GM18868 (cell line): Measurements from ENCODE around the gene SERPINA4.

Source experiments
- ATAC-seq: cut with Tn5 transposase; IDR thresholded peaks from one replicate; pipeline ENCODE4 v1.9.1; 2021; ENCODE audit warnings: mild to moderate bottlenecking, moderate library complexity; ENCODE audit not compliant: unreplicated experiment

The SERPINA4 gene

DNA sequence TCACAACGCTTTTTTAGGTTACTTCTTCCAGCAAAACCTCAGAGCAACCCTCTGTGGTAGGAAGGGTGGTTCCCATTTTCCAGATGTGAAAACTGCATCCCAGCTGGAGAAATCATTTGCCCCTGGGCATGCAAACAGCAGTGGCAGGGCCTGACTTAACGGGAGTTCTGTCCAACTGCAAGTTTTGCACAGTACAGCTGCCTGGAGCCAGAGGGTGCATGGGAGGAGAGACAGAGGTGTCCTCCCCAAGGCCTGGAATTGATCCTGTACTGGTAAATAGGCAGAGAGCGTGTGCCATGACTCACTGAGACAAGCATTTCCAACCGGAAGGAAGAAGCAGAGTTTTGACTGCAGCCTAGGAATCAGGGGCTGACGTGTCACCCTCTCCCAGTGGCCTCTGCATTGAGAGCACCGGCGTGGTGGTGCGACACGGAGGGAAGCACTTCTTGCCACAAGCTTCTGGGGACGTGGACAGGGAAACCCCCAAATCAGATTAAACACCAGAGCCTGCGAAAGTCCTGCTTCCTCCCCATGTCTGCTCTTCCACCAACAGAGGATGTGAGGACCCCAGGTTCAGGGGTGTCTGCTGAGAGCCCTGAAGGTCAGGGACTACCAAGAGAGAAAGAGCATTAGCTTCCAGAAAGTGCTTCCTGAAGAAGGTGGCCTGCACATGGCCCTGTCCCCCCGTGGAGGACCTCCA is 19.0 kb upstream of the SERPINA4 start:
- ATAC-seq, result no peak

DNA sequence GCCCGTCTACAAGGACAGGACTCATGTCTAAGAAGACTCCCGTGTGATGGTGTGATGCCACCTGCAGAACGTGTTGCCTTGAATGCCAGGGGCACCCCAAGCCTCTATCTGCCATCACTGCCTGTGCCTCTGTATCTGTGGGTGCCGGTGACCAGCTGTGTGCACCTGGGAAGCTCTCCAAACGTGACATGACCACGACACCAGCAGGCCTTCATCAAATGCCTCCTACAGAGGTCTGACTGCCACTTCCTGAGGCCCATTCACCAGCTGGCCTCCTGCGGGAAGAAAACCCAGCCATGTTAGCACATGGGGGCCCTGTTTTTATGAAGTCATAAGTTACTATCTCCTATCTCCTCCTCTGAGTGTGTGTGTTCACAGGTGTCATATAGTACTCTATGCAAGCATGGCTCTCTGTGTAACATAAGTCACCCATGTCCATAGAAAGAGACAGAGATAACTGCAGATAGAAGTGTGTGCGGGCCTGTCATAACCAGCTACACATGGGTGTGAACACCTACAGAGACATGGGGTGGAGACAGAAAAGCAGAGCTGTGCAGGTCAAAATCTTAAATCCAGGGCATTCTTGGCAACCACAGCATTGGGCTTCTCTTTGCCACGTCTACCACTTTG is 18.3 kb upstream of the SERPINA4 start:
- no peak for ATAC-seq

DNA sequence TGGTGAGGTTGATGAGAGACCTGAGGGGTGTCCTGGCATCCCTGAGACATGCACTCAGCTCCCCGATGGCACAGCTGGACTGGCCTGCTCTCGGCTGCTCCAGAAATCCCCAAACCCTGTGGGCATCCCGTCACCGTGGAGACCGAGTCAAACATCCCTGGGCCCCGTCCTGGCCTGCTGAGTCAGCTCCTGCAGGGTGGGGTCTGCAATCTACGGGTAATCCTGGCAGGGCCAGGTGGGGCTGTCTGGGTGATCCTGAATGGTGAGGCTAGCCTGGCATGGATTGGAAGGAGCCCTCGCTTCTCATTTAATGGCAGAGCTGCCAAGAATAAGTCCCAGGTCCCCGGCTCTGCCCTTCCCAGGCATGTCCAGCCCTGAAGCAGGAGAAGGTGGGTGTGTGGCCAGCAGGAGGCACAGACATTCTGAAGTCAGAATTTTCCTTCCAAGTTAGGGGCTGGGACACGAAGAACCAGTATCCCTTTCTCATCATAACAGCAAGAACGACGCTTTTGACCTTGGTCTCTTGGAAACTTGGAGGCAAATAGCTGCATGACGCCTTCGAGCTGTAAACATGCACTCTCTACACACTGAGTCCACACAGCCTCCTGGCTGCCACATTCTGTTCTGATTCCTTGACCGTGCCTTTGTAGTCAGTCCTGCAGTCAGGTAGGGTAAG is 17.7 kb upstream of the SERPINA4 start:
- ATAC-seq, result no peak

DNA sequence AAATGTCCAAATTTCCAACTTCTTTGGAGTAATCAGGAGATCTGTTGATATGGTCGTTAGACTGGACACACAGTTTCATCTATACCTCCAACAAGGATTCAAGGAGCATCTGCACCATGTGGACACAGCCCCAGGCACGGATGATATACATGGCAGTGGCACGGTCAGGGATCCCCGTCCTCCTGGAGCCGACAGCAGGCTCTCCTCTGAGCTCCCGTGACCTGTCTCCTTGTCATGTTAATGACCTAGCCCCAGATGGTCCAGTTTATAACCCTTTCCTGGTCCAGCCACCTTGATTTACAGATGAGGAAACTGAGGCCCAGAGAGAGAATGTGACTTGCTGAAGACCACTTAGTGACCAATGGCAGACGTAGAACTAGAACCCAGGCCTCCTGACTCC is 16.5 kb upstream of the SERPINA4 start:
- ATAC-seq, result no peak

DNA sequence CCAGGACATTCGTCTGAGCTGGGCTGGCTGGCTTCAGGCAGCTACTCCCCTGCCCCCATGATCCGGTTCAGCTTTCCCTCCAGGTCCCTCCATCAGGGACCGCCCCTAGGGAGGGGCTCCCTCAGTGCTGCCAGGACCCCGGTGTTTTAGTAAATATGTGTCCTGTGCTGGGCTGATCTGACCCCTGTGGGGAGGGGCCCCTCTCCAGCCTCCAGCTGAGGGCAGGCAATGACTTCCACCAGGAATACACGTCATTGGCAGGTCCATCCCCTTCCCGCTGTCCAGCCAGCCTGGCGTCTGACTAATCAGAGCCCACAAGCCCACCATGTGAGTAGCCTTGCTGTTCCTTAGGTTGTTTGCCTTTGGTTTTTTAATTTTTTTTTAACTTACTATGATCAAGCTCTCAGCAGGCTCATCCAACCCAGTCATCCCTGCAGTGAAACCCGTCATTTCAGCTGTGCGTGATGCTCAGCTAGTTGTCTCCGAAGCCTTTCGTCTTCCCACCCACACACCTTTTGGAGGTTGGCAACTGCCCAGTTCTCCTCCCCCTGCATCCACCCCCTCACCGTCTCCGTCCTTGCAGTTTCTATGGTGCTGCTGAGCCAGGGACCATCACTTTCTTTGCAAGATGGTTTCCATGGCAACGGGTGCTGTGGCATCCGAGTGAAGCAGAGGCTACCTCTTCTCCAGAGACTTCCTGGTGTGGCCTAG is 16.0 kb upstream of the SERPINA4 start:
- ATAC-seq, result no peak

DNA sequence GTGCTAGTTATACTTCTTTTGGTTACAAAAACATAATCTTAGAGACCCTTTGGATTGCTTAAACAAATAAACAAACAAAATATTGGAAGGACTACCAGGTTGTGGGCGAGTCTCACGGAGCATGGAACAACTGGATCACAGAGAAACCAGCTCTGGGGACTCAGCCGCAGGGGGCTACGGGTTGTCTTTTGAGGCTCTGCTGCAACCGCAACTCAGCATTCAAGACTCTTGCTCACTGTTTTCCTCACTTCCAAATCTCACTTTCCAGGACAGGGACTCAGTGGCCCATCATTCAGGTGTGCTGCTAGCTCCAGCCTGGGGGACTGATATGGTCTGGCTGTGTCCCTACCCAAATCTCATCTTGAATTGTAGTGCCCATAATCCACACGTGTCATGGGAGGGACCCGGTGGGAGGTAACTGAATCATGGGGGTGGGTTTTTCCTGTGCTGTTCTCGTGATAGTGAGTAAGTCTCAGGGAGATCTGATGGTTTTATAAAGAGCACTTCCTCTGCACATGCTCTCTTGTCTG is 14.0 kb upstream of the SERPINA4 start:
- ATAC-seq, result no peak

DNA sequence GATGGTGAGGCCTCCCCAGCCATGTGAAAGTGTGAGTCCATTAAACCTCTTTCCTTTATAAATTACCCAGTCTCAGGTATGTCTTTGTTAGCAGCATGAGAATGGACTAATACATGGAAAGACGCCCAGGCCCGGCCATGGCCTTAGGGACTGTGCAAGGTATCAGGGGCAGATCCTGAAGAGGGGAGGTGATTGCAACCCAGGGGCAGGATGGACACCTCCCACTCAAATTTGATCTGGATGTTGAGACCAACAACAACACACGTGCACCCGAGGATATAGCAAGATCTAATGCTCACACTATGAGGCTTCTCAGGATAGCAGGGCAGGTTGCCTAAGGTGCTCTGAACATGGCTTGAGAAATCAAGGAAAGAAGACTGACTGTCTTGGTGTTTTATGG is 13.5 kb upstream of the SERPINA4 start:
- no peak for ATAC-seq

DNA sequence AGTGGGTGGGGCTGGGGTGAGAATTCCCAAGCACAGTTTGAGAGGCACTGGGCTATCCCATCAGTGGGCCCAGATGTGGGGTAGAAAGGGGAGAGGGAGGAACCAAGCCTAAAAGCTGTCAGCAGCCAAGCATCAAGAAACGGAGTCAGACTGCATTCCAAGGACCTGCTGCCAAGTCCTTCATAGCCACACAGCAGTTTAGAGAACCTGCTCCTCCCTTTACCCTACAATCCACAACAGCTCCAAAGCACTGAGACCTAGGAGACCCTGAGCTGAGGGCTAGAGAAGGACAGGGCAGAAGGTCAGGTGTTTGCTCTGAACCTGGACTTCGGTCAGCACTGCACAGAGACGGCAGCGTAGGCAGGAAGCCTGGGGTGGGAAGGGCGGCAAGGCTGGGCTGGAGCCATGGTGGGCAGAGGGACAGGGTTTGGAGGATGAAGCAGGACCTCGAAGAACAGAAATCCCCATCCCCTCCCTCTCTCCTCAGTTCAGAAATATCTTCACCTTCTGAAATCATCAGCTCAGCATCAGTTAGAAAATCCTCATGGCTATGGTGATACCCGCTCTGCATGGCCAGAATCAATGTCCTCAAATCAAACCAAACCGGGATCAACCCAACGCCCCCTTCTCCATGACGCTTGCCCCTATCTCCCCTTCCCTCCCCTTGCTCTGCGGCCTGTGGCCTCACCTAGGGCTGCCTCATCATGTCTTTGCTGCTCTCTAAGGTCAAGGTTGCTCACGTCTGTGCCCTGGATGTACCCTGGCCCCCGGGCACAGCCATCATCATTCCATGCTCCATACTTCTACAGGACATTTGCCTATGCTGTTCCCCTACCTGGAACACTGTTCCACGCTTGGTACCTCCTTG is 12.9 kb upstream of the SERPINA4 start:
- ATAC-seq, result no peak

DNA sequence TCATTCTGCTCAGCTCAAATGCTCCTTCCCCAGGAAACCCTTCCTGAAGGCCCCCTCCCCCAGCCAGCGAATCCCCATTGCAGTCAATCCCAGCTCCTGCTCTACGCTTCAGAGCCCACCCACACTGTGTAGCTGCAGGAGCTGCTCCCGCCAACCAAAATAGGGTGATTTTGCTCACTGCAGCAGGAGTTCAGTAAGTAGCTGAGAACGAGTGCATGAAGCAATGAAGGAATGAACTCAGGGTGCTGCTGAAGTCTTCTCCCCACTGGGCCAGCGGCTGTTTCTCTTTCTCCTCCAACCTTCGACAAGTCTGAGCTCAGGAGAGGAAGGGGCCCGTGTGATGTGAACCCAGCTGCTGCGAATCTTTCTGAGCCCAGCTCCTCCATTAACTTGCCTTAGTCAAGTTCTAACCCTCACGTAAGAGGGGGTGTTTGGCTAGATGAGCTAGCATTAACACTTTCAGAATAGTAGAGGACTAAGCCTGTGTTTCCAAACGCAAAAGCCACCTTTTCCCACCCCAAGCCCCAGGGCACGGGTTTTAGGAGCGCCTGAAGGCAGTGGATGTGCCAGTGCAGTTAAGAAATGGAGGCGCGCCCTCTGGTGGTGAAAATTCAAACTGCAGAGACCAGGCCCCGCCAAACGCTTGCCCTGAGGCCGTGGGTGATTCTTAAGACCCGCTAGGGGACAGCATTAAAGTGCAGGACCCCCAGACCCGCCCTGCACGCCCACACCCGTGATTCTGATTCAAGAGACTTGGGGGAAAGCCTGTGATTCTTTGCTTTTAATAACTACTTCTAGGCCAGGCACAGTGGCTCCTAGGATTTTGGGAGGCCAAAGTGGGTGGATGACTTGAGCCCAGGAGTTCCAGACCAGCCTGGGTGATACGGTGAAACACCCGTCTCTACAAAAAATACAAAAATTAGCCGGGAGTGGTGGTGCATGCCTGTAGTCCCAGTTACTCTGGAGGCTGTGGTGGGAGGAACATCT is 11.9 kb upstream of the SERPINA4 start:
- no peak for ATAC-seq

DNA sequence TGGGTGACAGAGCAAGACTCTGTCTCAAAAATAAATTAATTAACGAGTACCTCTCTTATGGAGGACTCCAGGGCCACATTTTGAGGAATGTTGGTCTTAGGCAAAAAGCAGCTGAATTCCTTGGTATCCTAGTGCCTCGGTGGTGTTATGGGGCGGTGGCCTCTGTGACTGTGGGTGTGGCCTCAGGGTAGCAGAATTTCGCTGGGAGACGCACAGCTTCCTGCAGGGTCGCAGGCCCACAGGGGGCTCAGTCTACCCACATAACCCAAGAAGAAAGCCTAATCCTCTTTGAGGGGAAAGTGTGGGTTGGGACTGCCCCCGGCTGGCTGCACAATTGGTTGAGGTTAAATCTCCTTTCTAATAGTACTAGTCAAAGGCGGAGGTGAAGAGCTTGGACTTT is 11.2 kb upstream of the SERPINA4 start:
- ATAC-seq, result no peak

DNA sequence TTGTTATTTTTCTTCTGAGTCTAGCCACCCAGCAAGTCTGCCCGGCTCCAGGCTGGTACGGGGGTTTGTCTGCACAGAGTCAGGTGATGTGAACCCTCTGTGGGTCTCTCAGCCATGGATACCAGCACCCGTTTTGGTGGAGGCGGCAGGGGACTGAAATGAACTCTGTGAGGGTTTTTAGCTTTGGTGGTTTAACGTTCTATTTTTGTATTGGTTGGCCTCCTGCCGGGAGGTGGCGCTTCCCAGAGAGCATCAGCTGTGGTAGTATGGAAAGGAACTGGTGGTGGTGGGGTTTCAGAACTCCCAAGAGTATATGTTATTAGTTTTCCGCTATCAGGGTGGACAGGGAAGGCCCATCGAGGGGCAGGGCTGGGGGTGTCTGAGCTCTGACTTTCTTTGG is 5.3 kb upstream of the SERPINA4 start:
- no peak for ATAC-seq

DNA sequence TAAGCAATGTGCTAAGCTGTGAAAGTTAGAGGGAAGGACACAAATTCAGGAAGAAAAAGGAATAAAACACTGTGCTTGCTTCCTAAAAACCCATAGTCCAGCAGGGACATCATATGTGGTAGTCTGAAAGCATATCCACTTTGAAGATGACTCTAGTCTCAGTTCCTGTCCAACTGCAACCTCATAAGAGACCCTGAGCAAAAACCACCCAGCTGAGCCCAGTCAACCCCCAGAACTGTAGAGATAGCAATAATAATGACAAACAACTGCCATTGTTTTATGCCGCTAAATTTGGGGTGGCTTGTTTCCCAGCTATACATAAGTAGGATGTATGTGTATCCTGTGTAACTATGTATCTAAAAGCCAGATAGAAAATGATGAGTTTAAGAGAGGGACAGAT is 3.9 kb upstream of the SERPINA4 start:
- no peak for ATAC-seq

DNA sequence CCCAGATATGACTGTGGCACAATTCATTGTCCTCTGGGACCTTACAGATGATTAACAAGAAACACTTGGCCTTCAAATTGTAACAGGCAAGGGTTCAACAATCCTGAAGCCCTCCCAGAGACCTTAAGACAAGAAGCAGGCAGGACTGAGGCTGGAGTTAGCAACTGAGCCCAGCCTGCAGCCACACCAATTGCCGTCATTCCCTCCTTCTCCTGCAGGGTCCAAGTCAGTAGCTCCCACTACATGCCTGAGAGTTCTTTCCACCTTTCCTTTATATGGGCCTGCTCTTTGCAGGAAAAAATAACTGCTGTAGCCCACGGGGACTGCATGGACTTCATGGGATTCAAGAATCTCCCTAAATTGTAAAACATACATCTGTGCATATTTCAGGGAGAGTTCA is 2.4 kb upstream of the SERPINA4 start:
- ATAC-seq, result no peak

DNA sequence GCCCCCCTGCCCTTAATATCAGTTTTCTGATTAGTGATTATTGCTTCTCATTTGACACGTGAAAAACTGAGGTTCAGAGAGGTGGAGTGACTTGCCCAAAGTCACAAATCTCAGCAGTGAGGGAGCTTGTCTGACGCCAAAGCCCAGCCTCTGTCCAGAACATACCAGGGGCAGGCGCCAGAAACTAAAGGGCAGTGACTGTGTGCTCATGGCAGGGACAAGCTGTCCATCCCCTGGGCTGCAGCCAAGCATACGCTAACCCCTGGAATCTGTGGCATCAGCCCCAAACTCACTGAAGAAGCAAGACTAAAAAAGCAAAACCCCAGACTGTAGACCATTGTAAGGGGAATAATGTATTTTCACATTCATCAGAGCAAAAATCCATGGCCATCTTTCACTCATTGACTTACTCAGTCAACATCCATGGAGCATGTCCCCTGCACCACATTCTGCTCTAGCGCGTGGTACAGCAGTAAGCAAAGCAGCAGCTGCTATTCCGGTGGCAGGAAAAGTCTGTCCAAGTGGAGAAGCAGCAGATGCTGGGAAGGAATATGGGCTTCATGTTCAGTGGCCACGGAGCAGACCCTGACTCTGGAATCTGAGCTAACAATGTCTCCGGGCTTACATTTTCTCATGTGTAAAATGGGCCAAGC is 1.5 kb upstream of the SERPINA4 start:
- no peak for ATAC-seq

DNA sequence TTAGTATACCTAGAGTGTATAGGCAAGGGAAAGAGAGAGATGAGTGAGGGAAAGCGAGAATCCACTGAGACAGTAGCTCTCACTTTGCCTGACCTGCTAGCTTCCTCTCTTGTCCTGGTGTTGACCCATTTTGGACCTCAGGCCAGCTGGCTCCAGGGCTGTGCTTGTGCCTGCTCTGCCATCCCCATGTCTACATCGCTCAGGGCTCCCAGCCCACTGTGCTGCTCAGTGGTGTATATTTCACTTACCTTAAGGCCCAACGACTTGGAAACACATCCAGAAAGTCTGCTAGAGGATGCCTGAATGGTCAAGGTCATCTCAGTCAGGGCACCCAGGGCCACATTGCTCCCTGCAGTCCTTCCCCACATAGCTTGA is 964 bp upstream of the SERPINA4 start:
- no peak for ATAC-seq

DNA sequence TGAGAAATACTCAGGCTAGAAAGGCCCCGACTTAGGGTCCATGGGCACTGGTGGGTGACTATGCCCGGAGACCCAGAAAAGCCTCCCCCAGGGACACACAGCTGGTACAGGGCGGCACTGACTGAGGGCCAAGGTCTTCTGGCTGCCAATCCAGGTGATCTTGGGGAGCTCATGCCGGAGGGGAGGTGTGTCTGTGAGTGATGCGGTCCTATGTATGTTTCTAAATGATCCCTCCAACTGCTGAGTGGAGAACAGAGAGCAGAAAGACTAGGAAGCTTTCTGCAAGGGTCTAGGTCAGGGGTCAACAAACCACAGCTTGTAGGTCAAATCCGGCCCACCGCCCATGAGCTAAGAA is 391 bp downstream of the SERPINA4 start:
- ATAC-seq, result no peak

DNA sequence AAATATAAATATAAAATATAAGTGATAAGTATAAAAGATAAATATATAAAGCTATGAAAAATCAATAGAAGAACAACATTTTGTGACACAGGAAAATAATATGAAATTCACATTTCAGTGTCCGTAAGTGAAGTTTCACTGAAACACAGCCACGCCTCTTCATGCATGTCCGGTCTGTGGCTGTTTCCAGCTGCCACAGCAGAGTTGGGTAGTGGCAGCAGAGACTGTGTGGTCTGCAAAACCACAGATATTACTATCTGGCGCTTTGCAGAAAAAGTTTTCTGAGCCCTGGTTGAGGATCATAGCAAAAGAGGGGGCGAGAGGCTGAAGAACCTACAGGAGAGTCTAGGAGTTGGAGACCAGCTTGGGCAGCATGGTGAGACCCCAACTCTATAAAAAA is 780 bp downstream of the SERPINA4 start:
- ATAC-seq, result no peak

DNA sequence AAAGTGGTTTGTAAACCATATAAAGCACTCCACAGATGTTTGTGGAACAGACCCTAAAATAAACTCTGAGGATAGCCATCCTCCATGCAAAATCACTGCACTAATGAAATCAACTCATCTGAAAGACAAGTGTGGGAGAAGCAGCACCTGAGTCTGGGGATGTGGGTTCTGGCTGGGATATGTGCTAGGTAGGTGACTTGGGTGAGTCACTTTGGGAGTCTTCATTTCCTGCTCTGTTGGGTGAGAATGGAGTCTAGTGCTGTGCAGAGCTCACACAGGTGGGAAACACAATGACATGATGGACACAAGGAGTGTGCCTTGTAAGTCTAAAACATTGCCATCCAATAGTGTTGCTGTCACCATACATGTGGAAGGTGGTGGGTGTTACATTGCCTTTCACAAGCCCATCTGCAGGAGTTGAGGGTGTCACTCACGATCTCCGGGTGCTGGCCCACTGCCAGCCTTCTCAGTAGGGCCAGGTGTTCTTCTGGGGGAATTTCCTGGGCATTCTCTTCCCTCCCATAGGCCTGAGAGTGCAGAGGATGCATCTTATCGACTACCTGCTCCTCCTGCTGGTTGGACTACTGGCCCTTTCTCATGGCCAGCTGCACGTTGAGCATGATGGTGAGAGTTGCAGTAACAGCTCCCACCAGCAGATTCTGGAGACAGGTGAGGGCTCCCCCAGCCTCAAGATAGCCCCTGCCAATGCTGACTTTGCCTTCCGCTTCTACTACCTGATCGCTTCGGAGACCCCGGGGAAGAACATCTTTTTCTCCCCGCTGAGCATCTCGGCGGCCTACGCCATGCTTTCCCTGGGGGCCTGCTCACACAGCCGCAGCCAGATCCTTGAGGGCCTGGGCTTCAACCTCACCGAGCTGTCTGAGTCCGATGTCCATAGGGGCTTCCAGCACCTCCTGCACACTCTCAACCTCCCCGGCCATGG is 2.0 kb downstream of the SERPINA4 start:
- no peak for ATAC-seq
